ENCODE data around the gene MTR.
A peak's percentile ranks its signal among the peaks of the same experiment; 100 is the strongest.

MTR gene

GRCh38 chr1:236785477-236785876, 9.6 kb upstream of the MTR start:
- no peak for DNase-seq

GRCh38 chr1:236786453-236786852, 8.6 kb upstream of the MTR start:
- DNase-seq: no peak

GRCh38 chr1:236794585-236795034, 482 bp upstream of the MTR start:
- no peak for DNase-seq

GRCh38 chr1:236795757-236796667, 920 bp downstream of the MTR start:
- peak; percentile 71 for DNase-seq

- DNase-seq: no peak
Measured at GRCh38 chr1:236799001-236799400, 3.9 kb downstream of the MTR start.

- no peak for DNase-seq
Measured at GRCh38 chr1:236800002-236800620, 5.0 kb downstream of the MTR start.

GRCh38 chr1:236800623-236801022, 5.5 kb downstream of the MTR start:
- DNase-seq: no peak

- no peak for DNase-seq
Measured at GRCh38 chr1:236802264-236802663, 7.2 kb downstream of the MTR start.

GRCh38 chr1:236806634-236807033, 11.5 kb downstream of the MTR start:
- DNase-seq: no peak

- DNase-seq: no peak
Measured at GRCh38 chr1:236808005-236808404, 12.9 kb downstream of the MTR start.

GRCh38 chr1:236808564-236809130, 13.6 kb downstream of the MTR start:
- no peak for DNase-seq

GRCh38 chr1:236809148-236809547, 14.1 kb downstream of the MTR start:
- DNase-seq: no peak

GRCh38 chr1:236810018-236810417, 14.9 kb downstream of the MTR start:
- DNase-seq: no peak

- DNase-seq: no peak
Measured at GRCh38 chr1:236812334-236813030, 17.4 kb downstream of the MTR start.

- DNase-seq: no peak
Measured at GRCh38 chr1:236815941-236816340, 20.8 kb downstream of the MTR start.

- no peak for DNase-seq
Measured at GRCh38 chr1:236819856-236820255, 24.8 kb downstream of the MTR start.

GRCh38 chr1:236821091-236821627, 26.1 kb downstream of the MTR start:
- no peak for DNase-seq

- DNase-seq: no peak
Measured at GRCh38 chr1:236823559-236823958, 28.5 kb downstream of the MTR start.

GRCh38 chr1:236829085-236829484, 34.0 kb downstream of the MTR start:
- no peak for DNase-seq

GRCh38 chr1:236830116-236830515, 35.0 kb downstream of the MTR start:
- no peak for DNase-seq

GRCh38 chr1:236830560-236830959, 35.5 kb downstream of the MTR start:
- no peak for DNase-seq

- no peak for DNase-seq
Measured at GRCh38 chr1:236833575-236833974, 38.5 kb downstream of the MTR start.

- DNase-seq: no peak
Measured at GRCh38 chr1:236834876-236835275, 39.8 kb downstream of the MTR start.

All from activated CD8-positive, alpha-beta memory T cell treated with anti-CD3 and anti-CD28 coated beads, Interleukin-2, amount 50 U/mL, for 4 hours (primary cell).